GM23338 (cell line): ENCODE results near the gene RNF212B. TPM values are rescaled to one million over a fixed set of nuclear protein-coding genes. Genes with fewer than 3 reads are reported as not detected.
"Not testable (repeated sequence)": the region's sequence is repeated elsewhere in the genome, so short reads cannot be mapped to it uniquely, and the experiment has no call there.

Source experiments
- ATAC-seq: fragments of 200-7000 bp; cut with Tn5 transposase; 3 replicates; pipeline ENCODE4 v1.9.1; 2020
- DNase-seq: peaks from one replicate; pipeline ENCODE4 v3.0.0-alpha.2; 2015; ENCODE audit warnings: low spot score
- H2AFZ ChIP-seq: fragments of 200-600 bp; sonication (generic); 2 replicates; pipeline ENCODE4 v1.8.0; 2016; ENCODE audit warnings: antibody characterized with exemption, mild to moderate bottlenecking, moderate library complexity
- H3F3A ChIP-seq: fragments of 200-600 bp; sonication (generic); replicated peaks from 2 replicates; pipeline ENCODE4 v1.8.0; 2017; ENCODE audit warnings: antibody characterized with exemption, mixed run types, low read depth
- H3K27ac ChIP-seq: fragments of 200-600 bp; sonication (generic); 2 replicates; pipeline ENCODE4 v1.6.1; 2016; ENCODE audit warnings: low read depth
- H3K27me3 ChIP-seq: fragments of 200-600 bp; sonication (generic); 2 replicates; pipeline ENCODE4 v1.8.0; 2016; ENCODE audit warnings: mild to moderate bottlenecking, mixed run types, moderate library complexity; ENCODE audit not compliant: insufficient read depth
- H3K36me3 ChIP-seq: fragments of 200-600 bp; sonication (generic); 2 replicates; pipeline ENCODE4 v1.8.0; 2016; ENCODE audit warnings: mild to moderate bottlenecking; ENCODE audit not compliant: insufficient read depth
- H3K4me1 ChIP-seq: fragments of 200-600 bp; sonication (generic); 2 replicates; pipeline ENCODE4 v1.8.0; 2016; ENCODE audit warnings: mild to moderate bottlenecking, moderate library complexity; ENCODE audit not compliant: insufficient read depth
- H3K4me2 ChIP-seq: fragments of 200-600 bp; sonication (generic); 2 replicates; pipeline ENCODE4 v1.7.1; 2017; ENCODE audit warnings: mixed run types
- H3K4me3 ChIP-seq: fragments of 200-600 bp; sonication (generic); 2 replicates; pipeline ENCODE4 v1.6.1; 2016; ENCODE audit warnings: mixed run types
- H3K79me2 ChIP-seq: fragments of 200-600 bp; sonication (generic); replicated peaks from 2 replicates; pipeline ENCODE4 v1.8.0; 2017; ENCODE audit warnings: mild to moderate bottlenecking; ENCODE audit not compliant: insufficient read depth
- H3K9me2 ChIP-seq: fragments of 200-600 bp; sonication (generic); 2 replicates; pipeline ENCODE4 v1.8.0; 2017; ENCODE audit not compliant: insufficient read depth
- H4K20me1 ChIP-seq: fragments of 200-600 bp; sonication (generic); replicated peaks from 2 replicates; pipeline ENCODE4 v1.8.0; 2017; ENCODE audit warnings: mild to moderate bottlenecking; ENCODE audit not compliant: insufficient read depth
- H3K27ac Mint-ChIP-seq: 2 replicates; pipeline ENCODE4 v1.8.0; 2020; ENCODE audit warnings: inconsistent platforms, mild to moderate bottlenecking, moderate library complexity, mixed read lengths
- H3K27me3 Mint-ChIP-seq: 3 replicates; pipeline ENCODE4 v1.8.0; 2022; ENCODE audit warnings: low read depth, mild to moderate bottlenecking, moderate library complexity, mixed read lengths, inconsistent platforms; ENCODE audit not compliant: insufficient read depth, poor library complexity
- H3K36me3 Mint-ChIP-seq: 3 replicates; pipeline ENCODE4 v1.8.0; 2021; ENCODE audit warnings: low read depth, mild to moderate bottlenecking, inconsistent platforms, moderate library complexity, mixed read lengths
- H3K4me1 Mint-ChIP-seq: 3 replicates; pipeline ENCODE4 v1.8.0; 2020; ENCODE audit warnings: mild to moderate bottlenecking, inconsistent platforms, mixed read lengths
- H3K4me3 Mint-ChIP-seq: 3 replicates; pipeline ENCODE4 v1.8.0; 2021; ENCODE audit warnings: moderate library complexity, mild to moderate bottlenecking, inconsistent platforms, mixed read lengths
- H3K9me3 Mint-ChIP-seq: 3 replicates; pipeline ENCODE4 v1.8.0; 2020; ENCODE audit warnings: moderate library complexity, mild to moderate bottlenecking, inconsistent platforms, mixed read lengths
- CREB1 ChIP-seq: fragments of 250-450 bp; sonication (Bioruptor Pico); IDR thresholded peaks from 2 replicates; pipeline ENCODE4 v1.5.0; 2020; ENCODE audit warnings: low read depth, mild to moderate bottlenecking, moderate library complexity
- EZH2phosphoT487 ChIP-seq: fragments of 200-600 bp; sonication (generic); IDR thresholded peaks from one replicate; pipeline ENCODE4 v1.8.1; 2018; ENCODE audit warnings: antibody characterized with exemption; ENCODE audit not compliant: unreplicated experiment
- JUNB ChIP-seq: IDR thresholded peaks from one replicate; pipeline ENCODE4 v1.6.1; 2016; ENCODE audit warnings: antibody characterized with exemption; ENCODE audit not compliant: unreplicated experiment
- POLR2AphosphoS5 ChIP-seq: IDR thresholded peaks from 2 replicates; pipeline ENCODE4 v1.6.1; 2016; ENCODE audit warnings: antibody characterized with exemption, low read depth
- STAT1 ChIP-seq: IDR thresholded peaks from one replicate; pipeline ENCODE4 v1.6.1; 2016; ENCODE audit warnings: antibody characterized with exemption; ENCODE audit not compliant: unreplicated experiment
- ZNF114 ChIP-seq: fragments of 250-450 bp; sonication (Bioruptor Pico); IDR thresholded peaks from 2 replicates; pipeline ENCODE4 v1.5.0; 2020; ENCODE audit warnings: mild to moderate bottlenecking, moderate library complexity
- polyA plus RNA-seq: library from polyadenylated mRNA; unstranded; fragments of >200 nt; fragmentation: Nextera tagmentation; extraction: Ambion mirVana; gene quantifications from 2 replicates; pipeline ENCODE4 v1.2.1, GENCODE V29; 2016
- total RNA-seq: library from RNA; depleted of rRNA; stranded (reverse); fragments of >200 nt; shearing (Covaris generic); gene quantifications from 2 replicates; pipeline ENCODE4 v1.2.3, GENCODE V29; 2014
- TF ChIP-seq, protein P1 (sequence below): fragments of 250-450 bp; sonication (Bioruptor Pico); IDR thresholded peaks from 2 replicates; pipeline ENCODE4 v1.5.0; 2020; ENCODE audit warnings: mild to moderate bottlenecking, moderate library complexity

The RNF212B gene
- total and polyA plus RNA-seq, 2 experiments from 2014 or later, result not detected

DNA sequence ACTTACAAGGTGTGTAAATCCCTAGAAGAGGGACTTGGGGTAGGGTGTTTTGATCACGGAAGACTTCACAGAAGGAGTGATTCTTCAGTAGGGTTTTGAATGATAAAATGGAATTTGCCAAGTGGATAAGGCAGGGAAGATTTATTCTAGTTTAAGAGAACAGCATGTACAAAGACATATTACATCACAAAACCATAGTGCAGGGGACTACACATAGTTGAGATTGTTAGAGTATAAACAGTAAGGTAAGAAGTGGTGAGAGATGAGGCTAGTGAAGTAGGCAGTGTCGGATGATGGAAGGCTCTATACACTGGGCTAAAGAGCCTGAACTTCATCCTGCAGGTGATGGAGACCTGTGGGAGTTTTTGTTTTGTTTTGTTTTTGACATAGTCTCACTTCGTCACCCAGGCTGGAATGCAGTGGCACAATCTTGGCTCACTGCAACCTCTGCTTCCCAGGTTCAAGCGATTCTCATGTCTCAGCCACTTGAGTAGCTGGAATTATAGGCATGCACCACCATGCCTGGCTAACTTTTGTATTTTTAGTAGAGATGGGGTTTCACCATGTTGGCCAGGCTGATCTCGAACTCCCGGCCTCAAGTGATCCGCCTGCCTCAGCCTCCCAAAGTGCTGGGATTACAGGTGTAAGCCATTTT lies 3.5 kb downstream of the RNF212B start:
- H3K9me2 ChIP-seq, H3K4me1 ChIP-seq, H3K79me2 ChIP-seq, H3K27ac Mint-ChIP-seq, H3K27me3 Mint-ChIP-seq, H3K4me2 ChIP-seq, H3K4me3 Mint-ChIP-seq, H3K36me3 ChIP-seq, H3K9me3 Mint-ChIP-seq, H3K27me3 ChIP-seq, DNase-seq, H3K36me3 Mint-ChIP-seq, H3K4me3 ChIP-seq, H3K27ac ChIP-seq, ATAC-seq, H4K20me1 ChIP-seq, H3F3A ChIP-seq: not testable (repeated sequence)
- peak overlapping the region; percentile 9; the same call in 1 of the 2 replicates for H2AFZ ChIP-seq
- peaks cover 15% of the 10 kb centered on the region for H3K4me1 Mint-ChIP-seq

DNA sequence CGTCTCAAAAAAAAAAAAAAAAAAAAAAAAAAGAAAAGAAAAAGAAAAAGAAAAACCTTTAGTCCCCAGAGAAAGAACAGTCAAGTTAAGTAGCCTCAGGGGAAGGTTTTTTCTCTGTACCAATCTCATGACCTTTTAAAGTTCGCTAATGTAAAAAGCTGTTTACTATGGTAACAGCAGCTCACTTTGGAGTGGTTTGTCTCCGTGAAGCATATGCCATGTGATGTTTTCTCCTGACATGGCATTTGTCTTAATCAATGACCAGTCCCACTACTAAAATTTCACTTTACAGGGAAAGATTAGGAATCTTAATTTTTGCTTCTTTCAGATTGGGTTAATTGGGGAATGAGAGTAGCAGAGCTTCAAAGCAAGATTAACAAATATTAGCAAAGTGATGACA lies 4.3 kb downstream of the RNF212B start:
- H3K9me3 Mint-ChIP-seq, result no peaks in the 10 kb centered on the region
- DNase-seq (no peak), ATAC-seq (no peak)
- H3K4me3 Mint-ChIP-seq, result no peak overlapping the region
- H3K4me1 ChIP-seq, result peaks cover 6% of the 10 kb centered on the region
- H3K9me2 ChIP-seq, result no peaks in the 10 kb centered on the region
- no peaks in the 10 kb centered on the region for H4K20me1 ChIP-seq
- H3K36me3 Mint-ChIP-seq, result no peaks in the 10 kb centered on the region
- H3K27ac ChIP-seq, result no peak overlapping the region
- H3K4me1 Mint-ChIP-seq, result peaks cover 15% of the 10 kb centered on the region
- H3K27me3 Mint-ChIP-seq, result peaks cover 6% of the 10 kb centered on the region
- no peak overlapping the region for H3K4me2 ChIP-seq
- no peaks in the 10 kb centered on the region for H3K27me3 ChIP-seq
- H3K4me3 ChIP-seq, result no peak overlapping the region
- H3K36me3 ChIP-seq, result no peaks in the 10 kb centered on the region
- no peaks in the 10 kb centered on the region for H3K79me2 ChIP-seq
- H3K27ac Mint-ChIP-seq, result no peak overlapping the region
- no peak for TF ChIP-seq CREB1 (CRISPR knock-in tag)
- TF ChIP-seq JUNB, result no peak
- no peak for TF ChIP-seq STAT1
- TF ChIP-seq POLR2AphosphoS5, result no peak
- TF ChIP-seq ZNF114, result no peak
- TF ChIP-seq, protein P1, sequence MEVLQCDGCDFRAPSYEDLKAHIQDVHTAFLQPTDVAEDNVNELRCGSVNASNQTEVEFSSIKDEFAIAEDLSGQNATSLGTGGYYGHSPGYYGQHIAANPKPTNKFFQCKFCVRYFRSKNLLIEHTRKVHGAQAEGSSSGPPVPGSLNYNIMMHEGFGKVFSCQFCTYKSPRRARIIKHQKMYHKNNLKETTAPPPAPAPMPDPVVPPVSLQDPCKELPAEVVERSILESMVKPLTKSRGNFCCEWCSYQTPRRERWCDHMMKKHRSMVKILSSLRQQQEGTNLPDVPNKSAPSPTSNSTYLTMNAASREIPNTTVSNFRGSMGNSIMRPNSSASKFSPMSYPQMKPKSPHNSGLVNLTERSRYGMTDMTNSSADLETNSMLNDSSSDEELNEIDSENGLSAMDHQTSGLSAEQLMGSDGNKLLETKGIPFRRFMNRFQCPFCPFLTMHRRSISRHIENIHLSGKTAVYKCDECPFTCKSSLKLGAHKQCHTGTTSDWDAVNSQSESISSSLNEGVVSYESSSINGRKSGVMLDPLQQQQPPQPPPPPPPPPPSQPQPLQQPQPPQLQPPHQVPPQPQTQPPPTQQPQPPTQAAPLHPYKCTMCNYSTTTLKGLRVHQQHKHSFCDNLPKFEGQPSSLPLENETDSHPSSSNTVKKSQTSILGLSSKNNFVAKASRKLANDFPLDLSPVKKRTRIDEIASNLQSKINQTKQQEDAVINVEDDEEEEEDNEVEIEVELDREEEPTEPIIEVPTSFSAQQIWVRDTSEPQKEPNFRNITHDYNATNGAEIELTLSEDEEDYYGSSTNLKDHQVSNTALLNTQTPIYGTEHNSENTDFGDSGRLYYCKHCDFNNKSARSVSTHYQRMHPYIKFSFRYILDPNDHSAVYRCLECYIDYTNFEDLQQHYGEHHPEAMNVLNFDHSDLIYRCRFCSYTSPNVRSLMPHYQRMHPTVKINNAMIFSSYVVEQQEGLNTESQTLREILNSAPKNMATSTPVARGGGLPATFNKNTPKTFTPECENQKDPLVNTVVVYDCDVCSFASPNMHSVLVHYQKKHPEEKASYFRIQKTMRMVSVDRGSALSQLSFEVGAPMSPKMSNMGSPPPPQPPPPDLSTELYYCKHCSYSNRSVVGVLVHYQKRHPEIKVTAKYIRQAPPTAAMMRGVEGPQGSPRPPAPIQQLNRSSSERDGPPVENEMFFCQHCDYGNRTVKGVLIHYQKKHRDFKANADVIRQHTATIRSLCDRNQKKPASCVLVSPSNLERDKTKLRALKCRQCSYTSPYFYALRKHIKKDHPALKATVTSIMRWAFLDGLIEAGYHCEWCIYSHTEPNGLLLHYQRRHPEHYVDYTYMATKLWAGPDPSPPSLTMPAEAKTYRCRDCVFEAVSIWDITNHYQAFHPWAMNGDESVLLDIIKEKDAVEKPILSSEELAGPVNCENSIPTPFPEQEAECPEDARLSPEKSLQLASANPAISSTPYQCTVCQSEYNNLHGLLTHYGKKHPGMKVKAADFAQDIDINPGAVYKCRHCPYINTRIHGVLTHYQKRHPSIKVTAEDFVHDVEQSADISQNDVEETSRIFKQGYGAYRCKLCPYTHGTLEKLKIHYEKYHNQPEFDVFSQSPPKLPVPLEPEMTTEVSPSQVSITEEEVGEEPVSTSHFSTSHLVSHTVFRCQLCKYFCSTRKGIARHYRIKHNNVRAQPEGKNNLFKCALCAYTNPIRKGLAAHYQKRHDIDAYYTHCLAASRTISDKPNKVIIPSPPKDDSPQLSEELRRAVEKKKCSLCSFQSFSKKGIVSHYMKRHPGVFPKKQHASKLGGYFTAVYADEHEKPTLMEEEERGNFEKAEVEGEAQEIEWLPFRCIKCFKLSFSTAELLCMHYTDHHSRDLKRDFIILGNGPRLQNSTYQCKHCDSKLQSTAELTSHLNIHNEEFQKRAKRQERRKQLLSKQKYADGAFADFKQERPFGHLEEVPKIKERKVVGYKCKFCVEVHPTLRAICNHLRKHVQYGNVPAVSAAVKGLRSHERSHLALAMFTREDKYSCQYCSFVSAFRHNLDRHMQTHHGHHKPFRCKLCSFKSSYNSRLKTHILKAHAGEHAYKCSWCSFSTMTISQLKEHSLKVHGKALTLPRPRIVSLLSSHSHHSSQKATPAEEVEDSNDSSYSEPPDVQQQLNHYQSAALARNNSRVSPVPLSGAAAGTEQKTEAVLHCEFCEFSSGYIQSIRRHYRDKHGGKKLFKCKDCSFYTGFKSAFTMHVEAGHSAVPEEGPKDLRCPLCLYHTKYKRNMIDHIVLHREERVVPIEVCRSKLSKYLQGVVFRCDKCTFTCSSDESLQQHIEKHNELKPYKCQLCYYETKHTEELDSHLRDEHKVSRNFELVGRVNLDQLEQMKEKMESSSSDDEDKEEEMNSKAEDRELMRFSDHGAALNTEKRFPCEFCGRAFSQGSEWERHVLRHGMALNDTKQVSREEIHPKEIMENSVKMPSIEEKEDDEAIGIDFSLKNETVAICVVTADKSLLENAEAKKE (CRISPR knock-in tag), result no peak
- TF ChIP-seq EZH2phosphoT487, result no peak
- no peaks in the 10 kb centered on the region for H3F3A ChIP-seq
- peak overlapping the region; percentile 72; the same call in 1 of the 2 replicates for H2AFZ ChIP-seq
